RPMI8226 (cell line): ENCODE results near the gene ACAT1.
"Not testable (repeated sequence)": the region's sequence is repeated elsewhere in the genome, so short reads cannot be mapped to it uniquely, and the experiment has no call there.

Experiments used
- DNase-seq: peaks from one replicate; pipeline ENCODE4 v3.0.0-alpha.2; 2015

The ACAT1 gene

DNA sequence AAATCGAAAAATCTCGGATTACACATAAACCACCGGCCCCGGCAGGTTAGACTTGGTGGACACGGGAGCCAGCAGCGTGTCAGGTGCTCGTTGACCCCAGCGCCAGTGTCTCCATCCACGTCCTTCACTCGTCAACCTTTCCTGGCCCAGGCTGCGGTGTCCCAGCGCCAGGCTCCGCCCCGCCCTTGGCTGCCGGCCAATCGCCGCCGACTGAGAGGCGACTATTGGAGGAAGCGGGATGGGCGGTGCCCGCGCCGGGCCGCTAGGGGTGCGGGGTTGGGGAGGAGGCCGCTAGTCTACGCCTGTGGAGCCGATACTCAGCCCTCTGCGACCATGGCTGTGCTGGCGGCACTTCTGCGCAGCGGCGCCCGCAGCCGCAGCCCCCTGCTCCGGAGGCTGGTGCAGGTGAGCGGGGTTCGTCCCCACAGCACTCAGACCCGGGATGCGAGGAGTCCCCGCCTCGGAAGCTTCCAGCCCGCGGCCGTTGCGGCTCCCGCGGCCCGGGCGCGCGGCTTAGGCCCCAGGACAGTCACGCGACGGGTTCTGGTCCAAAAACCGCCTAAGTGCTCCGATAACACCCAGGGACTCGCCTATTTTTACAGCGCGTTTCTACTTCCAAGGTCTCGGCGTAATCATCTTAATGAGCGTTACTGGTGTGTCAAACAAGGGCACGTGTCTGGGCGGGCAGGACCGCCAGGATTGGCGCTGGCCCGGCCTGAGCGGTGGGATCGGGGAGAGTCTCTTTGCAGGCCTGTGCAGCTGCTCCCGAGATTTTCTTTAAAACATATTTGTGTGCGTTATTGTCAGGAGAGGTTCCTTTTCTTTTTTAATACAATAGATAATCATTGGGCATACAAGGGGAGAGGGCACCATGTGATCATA, at the start of gene ACAT1:
TSS of gene ACAT1 (plus strand) at position 294 of the 882 bp plus-strand sequence. CDS start at position 334, 40 bp downstream.
- DNase-seq = peak; percentile 99

DNA sequence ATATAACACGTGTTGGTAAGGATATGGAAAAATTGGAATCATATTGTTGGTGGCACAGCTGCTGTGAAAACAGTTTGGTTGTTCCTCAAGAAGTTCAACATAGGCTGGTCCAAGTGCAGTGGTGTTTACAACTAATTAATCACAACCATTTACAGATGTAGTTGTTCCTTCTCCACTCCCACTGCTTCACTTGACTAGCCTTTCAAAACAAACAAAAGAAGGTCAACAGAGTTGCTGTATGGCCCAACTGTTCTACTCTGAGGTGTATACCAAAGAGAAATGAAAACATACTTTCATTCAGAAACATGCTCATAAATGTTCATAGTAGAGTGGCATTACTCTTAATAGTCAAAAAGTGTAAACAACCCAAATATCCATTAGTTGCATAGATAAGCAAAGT, 36.6 kb upstream of the ACAT1 start:
- no peak for DNase-seq

DNA sequence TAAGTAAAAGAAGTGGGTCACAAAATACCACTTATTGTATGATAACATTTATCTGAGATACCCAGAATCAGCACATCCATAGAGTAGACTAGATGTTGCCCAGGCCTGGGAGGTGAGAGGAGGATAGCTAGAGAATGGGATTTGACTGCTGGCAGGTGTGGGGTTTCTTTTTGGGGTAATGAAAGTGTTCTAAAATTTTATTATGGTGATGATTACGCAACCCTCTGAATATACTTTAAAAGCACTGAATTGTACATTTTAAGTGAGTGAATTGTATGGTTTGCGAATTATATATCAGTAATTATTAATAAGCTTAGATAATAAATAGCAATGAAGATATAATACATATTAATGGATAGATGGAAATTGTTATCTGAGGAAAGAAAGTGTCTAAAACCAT, 35.7 kb upstream of the ACAT1 start:
- no peak for DNase-seq

DNA sequence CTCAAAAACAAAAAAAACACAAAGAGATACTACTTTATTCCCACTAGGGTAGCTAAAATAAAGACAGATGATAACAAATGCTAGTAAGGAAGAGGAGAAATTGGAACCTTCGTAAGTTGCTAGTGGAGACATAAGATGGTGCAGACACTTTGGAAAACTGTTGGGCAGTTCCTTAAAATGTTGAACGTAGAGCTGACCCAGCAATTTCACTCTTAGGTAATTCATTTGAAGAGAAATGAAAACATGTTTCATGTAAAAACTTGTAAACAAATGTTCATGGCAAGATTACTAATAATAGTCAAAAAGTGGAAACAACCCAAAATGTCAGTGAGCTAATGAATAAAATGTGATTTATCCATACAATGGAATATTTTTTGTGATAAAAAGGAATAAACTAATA, 29.2 kb upstream of the ACAT1 start:
- no peak for DNase-seq

DNA sequence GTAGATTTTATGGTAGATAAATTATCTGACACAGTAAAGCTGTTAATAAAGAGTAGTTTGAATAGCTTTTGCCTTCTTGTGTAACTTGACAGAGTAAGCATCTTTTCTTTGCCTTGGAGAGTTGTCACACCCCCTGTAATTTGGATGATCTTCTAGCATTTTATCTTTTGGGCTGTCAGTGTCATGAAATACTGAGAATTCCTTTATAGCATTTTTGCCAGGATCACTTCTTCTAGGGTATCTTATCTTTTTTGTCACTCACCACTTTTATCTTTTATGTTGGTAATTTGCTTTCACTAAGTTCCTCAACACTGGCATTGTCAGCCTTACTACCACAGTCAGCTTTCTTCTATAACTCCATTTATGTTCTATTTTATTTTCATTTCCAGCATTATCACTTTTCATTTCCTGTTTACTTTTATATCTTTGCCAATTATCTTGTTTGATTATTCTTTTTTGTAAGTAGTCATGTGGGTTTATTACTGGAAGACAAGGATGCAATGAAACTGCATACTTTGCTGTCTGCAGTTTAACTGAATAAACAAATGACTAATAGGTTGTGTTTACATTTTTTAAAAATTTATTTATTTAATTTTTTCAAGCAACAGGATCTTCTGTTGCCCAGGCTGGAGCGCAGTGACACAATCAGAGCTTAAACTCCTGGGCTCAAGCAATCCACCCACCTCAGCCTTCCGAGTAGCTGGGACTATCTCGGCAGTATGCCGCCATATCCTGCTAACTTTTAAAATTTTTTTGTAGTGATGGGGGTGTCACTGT, 28.1 kb upstream of the ACAT1 start:
- DNase-seq = no peak

DNA sequence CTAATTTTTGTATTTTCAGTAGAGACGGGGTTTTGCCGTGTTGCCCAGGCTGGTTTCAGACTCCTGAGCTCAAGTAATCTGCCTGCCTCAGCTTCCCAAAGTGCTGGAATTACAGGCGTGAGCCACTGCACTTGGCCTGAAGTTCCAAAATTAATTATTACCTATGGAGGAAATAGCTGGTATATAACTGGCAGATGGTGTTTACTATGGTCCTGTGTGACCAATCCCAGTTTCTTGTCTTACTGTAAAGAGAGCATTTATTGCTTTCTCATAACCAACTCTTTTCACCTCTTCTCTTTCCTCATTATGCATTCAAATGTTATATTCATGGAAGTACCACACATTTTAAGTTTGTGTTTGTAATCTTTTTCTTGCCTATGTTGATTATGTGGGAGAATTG, 24.2 kb upstream of the ACAT1 start:
- DNase-seq = no peak

DNA sequence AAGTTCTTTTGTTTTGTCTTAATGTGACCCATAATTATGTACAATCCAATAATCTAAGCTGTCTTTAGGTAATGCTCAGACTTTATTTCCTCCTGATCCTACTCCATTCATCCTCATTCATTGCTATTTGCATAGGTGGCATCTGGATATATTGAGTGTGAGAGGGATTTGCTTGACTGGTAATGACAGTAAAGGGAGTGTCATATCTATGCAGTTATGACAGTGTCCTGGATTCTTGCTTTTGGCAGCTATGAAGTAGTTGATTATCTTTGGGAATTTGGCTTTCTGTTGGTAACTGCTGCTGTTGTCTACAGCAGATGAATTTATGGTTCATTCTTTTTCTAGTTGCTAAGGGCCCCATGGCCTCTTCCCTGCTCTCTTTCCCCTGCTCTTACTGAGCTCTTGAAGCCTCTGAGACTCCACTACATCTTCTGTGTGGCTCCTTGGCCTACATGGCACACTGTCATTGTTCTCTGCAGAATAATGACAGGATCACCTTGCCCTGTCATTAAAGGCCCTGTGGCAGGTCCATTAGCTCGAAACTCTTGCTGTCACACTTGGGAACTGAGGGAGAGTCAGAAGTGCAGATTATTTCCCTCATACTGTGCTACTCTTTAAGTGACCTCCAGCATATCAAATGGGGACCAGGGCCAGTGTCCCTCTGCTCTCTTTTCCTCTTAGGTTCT, 20.1 kb upstream of the ACAT1 start:
- DNase-seq = no peak

DNA sequence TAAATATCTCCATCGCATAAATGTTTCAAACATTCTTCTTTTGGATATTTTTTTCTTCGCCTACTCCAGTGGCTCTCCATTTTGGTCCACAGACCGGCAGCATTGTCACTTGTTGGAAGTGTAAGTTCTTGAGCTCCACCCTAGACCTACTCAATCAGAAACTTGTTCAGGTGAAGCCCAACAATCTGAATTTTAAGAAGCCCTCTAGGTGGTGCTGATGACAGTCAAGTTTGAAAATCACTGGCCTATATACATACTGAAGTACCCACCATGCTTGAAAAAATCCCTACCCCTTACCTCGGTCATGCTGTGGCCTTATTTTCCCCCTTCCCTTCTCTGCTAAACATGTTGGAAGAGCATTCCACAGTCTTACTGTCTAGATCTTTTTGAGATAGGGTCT, 10.2 kb upstream of the ACAT1 start:
- DNase-seq = no peak

DNA sequence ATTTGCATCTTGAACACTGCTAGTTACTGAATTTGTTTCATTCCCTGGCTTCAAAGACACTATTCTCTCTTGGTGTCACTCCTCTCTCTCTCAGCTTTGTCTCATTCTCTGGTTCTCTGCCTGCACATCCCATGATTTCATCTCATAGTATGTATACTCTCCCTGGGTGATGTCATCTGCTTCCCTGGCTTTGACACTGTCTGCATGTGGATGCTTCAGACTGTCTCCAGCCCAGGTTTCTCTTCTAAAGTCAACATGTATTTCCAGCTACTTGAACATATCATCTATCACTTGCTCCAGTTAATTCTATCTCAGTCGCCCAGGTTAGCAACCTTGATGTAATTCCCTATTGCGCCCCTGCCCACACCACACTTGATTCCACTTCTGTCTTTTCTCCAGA, 9.3 kb upstream of the ACAT1 start:
- no peak for DNase-seq

DNA sequence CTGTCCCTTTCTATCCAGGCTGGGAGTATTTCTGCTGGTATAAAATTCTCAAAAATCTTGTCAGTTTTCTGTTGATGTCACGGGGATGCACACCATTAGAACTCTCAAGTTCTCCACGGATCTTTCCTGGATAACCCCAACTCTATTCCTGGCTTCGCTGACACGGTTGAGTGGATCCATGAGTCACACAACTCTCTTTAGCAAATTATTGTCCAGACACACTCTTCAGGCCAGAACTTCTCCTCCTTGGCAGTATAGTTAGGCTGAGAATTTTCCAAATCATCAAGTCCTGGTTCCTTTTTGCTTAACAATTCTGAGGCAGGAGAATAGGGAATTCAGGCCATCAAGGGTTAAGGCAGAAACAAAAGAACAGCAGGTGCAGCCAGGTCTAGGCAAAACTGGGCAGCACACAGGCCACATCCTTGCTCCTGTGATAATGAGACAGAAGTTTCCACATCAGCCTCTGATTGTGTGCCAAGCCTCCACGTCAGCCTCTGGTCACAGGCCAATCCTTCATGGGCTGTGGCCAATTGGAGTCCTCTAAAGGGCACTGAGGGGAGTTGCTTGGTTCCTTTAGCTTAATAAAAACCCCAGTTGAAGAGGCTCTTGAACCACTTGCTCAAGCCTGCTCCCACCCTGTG, 5.7 kb upstream of the ACAT1 start:
- DNase-seq = peak; percentile 75

DNA sequence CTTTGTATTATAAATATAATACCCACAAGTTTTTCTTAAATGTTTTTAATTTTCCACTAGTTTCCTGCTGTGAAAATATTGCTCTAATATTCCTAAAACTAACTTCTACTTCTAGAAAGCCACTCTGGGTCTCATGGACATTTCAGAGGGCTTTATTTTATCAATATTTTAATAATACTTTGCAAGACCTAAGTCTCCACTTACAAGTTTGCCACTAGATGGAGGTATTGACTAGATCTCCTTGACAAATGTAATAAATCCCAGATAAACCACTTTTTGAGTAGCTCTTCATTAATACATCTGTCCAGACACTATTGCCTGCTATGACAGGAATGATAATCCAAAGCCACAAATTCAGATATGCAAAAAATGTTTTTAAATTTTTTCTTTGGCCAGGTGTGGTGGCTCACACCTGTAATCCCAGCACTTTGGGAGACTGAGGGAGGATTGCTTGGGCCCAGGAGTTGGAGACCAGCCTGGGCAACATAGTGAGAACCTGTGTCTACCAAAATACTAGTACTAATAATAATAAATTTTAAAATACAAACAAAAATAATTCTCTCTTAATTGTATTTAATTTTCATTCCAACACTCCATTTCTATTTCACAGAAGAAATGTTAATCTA, 3.5 kb upstream of the ACAT1 start:
- peak; percentile 38 for DNase-seq

DNA sequence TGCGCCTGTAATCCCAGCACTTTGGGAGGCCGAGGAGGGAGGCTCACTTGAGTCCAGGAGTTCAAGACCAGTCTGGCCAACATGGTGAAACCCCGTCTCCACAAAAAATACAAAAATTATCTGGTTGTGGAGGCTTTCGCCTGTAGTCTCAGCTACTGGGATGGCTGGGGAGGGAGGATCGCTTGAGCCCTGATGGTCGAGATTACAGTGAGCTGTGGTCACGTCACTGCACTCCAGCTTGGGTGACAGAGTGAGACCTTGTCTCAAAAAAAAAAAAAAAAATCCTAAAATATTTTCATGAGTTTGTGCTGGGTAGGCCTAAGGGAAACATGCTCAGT, 462 bp upstream of the ACAT1 start:
- DNase-seq = not testable (repeated sequence)

DNA sequence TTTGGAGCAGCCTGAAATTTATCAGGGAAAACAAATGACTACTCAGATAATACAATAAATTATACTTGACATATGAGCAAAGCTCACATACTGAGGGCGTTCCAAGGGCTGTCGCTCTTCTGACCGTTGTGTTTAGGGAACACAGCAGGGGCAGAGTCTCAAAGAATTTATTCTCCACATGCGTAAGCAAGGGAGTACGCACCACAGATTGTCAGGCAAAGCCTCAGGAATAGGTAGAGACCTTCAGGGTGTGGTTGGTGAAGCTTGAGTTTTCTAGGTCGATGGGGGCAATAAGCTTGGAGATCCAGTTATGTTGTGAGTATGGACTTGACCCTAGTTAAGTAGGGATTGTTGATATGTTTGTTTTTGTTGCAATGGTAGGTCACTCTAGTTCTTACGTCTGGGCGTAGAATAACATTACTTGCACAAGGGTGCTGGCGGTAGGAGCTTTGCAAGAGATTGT, 830 bp downstream of the ACAT1 start:
- peak; percentile 39 for DNase-seq

DNA sequence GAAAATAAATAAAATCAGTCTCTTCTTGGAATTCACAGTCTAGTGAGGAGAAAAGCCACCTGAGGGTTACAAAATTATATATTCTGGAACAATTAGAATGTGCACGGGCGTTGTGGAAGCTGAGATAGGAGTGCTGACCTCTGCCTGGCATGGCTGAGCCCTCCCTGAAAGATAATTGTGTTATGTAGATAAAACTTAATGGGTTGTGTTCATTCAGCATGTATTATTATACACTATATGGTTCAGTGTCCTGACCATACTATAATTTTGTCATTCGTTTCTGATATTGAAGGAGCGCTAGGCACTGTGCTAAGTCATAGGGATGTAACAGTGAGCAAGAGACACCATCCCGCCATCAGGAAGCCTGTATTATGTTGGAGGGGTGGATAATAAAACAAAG, 3.7 kb downstream of the ACAT1 start:
- no peak for DNase-seq

DNA sequence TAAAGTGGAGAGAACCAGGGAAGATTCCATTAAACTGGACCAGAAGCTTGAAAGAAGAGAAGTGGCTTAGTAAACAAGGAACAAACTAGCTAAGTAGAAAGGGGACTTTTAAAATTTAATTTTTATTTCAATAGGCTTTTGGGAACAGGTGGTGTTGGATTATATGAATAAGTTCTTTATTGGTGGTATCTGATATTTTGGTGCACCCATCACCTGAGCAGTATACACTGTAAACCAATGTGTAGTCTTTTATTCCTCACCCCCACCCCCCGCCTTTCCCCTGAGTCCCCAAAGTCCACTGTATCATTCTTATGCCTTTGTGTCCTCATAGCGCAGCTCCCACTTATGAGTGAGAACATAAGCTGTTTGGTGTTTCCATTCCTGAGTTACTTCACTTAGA, 7.4 kb downstream of the ACAT1 start:
- no peak for DNase-seq

DNA sequence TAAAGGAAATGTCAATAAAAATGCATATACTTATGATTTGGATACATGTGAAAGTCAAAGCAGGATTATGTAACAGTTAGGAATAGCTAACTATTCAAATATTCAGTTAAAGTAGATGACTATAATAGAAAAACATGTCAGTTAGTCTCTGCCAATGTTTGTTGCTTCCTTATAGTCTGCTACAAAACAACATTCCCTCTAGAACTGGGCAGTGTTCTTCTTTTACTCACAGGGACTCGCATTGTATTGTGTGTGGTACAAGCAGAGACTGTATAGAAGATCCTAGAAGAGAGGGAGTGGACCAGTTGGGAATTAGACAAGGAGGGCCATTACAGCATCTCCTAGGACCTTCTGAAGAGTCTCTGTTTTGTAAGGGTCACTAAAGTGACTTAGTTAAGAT, 10.6 kb downstream of the ACAT1 start:
- DNase-seq = no peak

DNA sequence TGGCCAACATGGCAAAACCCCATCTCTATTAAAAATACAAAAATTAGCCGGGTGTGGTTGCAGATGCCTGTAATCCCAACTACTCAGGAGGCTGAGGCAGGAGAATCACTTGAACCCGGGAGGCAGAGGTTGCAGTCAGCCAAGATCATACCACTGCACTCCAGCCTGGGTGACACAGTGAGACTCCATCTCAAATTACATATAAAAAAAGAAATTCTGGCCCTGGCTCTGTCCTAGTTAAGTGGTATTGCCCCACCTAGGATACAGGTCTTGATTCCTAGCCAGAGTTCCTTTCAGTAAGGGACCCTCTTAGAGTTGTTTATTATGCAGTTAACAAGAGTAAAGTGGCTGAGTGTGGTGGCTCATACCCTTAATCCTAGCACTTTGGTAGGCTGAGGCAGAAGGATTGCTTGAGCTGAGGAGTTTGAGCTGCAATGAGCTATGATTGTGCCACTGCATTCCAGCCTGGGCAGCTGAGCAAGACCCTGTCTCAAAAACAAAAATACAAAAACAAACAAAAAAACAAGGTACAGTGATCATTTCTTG, 11.7 kb downstream of the ACAT1 start:
- not testable (repeated sequence) for DNase-seq

DNA sequence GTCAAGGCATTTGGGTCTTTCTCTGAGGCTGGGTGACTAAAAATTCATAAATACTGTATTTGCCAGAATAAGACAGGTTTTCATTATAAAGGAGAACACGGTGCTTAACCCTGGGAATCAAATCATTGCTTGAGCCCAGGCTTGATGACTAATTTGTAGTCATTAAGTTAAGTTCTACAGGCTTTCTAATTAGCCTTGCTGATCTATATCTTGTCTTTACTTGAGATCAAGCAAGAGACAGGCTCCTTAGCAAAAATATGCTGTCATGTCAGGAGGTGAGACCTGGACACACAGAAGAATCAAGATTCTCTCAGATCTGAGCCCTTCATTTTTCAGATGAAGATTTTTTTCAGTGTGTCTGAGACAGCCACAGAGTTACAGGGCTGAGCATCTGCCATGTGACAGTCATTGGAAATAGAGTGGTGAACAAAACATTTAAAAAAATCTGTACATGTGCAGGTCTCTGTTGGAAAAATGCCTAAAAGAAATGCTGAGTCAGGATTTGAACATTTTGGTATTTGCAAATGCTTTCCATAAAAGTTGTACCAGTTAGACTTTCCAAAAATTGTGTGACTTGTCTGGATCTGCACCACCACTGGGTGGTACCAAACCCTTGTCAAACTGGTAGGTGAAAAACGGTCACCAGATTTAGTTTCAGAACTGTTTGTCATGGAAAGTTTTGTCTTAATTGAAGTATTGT, 14.6 kb downstream of the ACAT1 start:
- DNase-seq = peak; percentile 69

DNA sequence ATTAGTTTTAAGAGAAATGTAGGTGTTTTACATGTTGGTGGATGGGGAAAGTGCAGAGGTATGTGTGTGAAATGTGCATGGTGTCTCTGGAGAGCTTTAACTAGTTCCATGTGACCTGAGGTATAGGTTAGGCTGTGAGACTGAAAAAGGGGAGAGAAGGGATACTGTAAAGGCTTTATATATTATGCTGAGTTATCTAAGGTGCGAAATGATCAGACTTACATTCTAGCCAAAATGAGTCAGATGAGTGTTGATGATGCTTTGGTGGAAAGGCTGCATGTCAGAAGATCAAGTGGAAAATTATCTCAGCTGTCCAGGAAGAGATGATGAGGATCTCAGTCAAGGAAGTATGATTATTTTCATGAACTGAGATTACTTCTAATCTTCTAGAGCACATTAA, 15.8 kb downstream of the ACAT1 start:
- no peak for DNase-seq

DNA sequence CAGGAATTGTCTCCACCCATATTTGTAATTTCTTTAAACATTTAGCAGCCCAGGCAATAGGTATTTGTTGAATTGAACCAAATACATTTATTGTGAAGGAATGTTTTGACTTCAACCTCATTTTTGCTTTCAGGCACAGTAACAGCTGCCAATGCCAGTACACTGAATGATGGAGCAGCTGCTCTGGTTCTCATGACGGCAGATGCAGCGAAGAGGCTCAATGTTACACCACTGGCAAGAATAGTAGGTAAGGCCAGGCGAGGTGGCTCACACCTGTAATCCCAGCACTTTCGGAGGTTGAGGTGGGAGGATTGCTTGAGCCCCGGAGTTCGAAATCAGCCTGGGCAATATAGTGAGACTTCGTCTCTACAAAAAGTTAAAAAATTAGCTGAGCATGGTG, 20.9 kb downstream of the ACAT1 start:
- no peak for DNase-seq

DNA sequence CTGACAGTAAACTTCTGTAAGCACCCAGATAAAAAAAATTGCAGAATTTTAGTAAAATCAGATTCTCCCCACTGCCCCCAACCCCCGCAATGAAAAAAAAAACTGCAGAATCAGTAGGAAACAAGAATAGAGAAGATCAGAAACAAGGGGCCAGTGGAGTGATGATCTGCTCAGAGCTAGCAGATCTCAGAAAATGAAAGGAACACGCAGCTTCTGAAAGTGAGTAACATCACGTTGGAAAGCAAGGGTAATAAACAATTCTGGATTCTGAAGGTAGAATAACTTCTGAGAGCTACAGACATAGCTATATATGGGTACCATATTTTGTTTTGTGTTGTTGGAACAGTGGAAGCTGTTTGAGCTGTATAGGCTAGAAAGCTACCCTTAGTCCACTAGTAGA, 23.2 kb downstream of the ACAT1 start:
- no peak for DNase-seq

DNA sequence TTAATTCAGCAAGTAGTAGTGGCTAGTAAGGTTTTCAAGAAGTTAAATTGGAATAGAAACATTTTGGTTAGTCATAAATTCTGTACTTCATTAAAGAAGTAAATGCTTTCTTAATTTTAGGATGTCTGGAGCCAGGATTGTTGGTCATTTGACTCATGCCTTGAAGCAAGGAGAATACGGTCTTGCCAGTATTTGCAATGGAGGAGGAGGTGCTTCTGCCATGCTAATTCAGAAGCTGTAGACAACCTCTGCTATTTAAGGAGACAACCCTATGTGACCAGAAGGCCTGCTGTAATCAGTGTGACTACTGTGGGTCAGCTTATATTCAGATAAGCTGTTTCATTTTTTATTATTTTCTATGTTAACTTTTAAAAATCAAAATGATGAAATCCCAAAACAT, 25.8 kb downstream of the ACAT1 start:
- DNase-seq = no peak
